Activated CD4-positive, alpha-beta T cell treated with anti-CD3 and anti-CD28 coated beads for 36 hours (primary cell): ENCODE measurements around the gene SHOC1. TPM values are rescaled to one million over a fixed set of nuclear protein-coding genes. Genes with fewer than 3 reads are reported as not detected.
"Not testable (repeated sequence)": the region's sequence is repeated elsewhere in the genome, so short reads cannot be mapped to it uniquely, and the experiment has no call there.

Experiments used
- ATAC-seq: fragments of 200-7000 bp; cut with Tn5 transposase; one replicate; pipeline ENCODE4 v1.10.0; 2021; ENCODE audit warnings: mild to moderate bottlenecking, moderate library complexity
- CTCF ChIA-PET: fragments of 350-600 bp; sonication (Branson Sonifier 250); formaldehyde crosslinking; loops from one replicate; lab custom pipeline; 2021; ENCODE audit warnings: antibody characterized with exemption; lab: Charles Lee
- POLR2A ChIA-PET: fragments of 350-600 bp; sonication (Branson Sonifier 250); formaldehyde crosslinking; loops from one replicate; lab custom pipeline; 2021; ENCODE audit warnings: antibody characterized with exemption, inconsistent platforms; lab: Charles Lee
- DNase-seq: peaks from one replicate; pipeline ENCODE4 v3.0.0-alpha.2; 2020
- H3K27ac Mint-ChIP-seq: one replicate; pipeline ENCODE4 v1.8.0; 2021; ENCODE audit warnings: mixed read lengths
- H3K27me3 Mint-ChIP-seq: one replicate; pipeline ENCODE4 v1.8.0; 2021; ENCODE audit warnings: mixed read lengths
- H3K36me3 Mint-ChIP-seq: one replicate; pipeline ENCODE4 v1.8.0; 2021; ENCODE audit warnings: low read depth, mixed read lengths
- H3K4me1 Mint-ChIP-seq: one replicate; pipeline ENCODE4 v1.8.0; 2021; ENCODE audit warnings: mixed read lengths
- H3K4me3 Mint-ChIP-seq: one replicate; pipeline ENCODE4 v1.8.0; 2021; ENCODE audit warnings: mild to moderate bottlenecking, moderate library complexity, mixed read lengths
- H3K9me3 Mint-ChIP-seq: one replicate; pipeline ENCODE4 v1.8.0; 2021; ENCODE audit warnings: low read depth, mixed read lengths
- intact Hi-C, 2 experiments: fragments of 100-400 bp; cut with DNase I in 1 of 2; cut with micrococcal nuclease in 1 of 2; formaldehyde crosslinking; loops; one replicate each; pipeline versions ENCODE4 v1.14.2 to v1.15.1; 2022 to 2024; cut with DNase I, micrococcal nuclease
- total RNA-seq, 2 experiments: library from RNA; stranded (reverse); gene quantifications; one replicate each; pipeline ENCODE4 v1.2.3, GENCODE V29; 2021

The SHOC1 gene
- total RNA-seq, 2 experiments from 2014 or later = not detected

GRCh38 chr9:111804636-111805035 lies 9.9 kb upstream of the SHOC1 start:
- ChIA-PET CTCF (interaction anchor here (1.0 kb wide), 1 partner anchor 270 kb away, joined by 3 read pairs; no protein-coding TSS in a partner anchor), POLR2A (interaction anchor here (0.8 kb wide), 1 partner anchor 111 kb away, joined by 3 read pairs; no protein-coding TSS in a partner anchor)
- ATAC-seq (no peak), DNase-seq (no peak)
- Mint-ChIP-seq H3K27ac (no peak overlapping the region), H3K4me3 (no peak overlapping the region), H3K4me1 (peaks cover 30% of the 10 kb centered on the region), H3K9me3 (no peaks in the 10 kb centered on the region), H3K27me3 (no peaks in the 10 kb centered on the region), H3K36me3 (no peaks in the 10 kb centered on the region)
- intact Hi-C loops = loop anchor here (1.0 to 10.0 kb wide), 2 partner anchors 93 to 110 kb away; no protein-coding TSS in a partner anchor

GRCh38 chr9:111803924-111804323 lies 9.2 kb upstream of the SHOC1 start:
- H3K27ac Mint-ChIP-seq = peak overlapping the region; percentile 69
- H3K4me3 Mint-ChIP-seq = peak overlapping the region; percentile 4
- H3K36me3 Mint-ChIP-seq = no peaks in the 10 kb centered on the region
- intact Hi-C loops = loop anchor here (1.0 to 10.0 kb wide), 2 partner anchors 93 to 111 kb away; no protein-coding TSS in a partner anchor
- ATAC-seq = peak; percentile 86
- ChIA-PET CTCF (interaction anchor here (1.0 kb wide), 1 partner anchor 271 kb away, joined by 3 read pairs; no protein-coding TSS in a partner anchor), POLR2A (interaction anchor here (0.8 kb wide), 1 partner anchor 112 kb away, joined by 3 read pairs; no protein-coding TSS in a partner anchor)
- DNase-seq = peak; percentile 51
- H3K4me1 Mint-ChIP-seq = peaks cover 30% of the 10 kb centered on the region
- no peaks in the 10 kb centered on the region for H3K9me3 Mint-ChIP-seq
- no peaks in the 10 kb centered on the region for H3K27me3 Mint-ChIP-seq

DNA sequence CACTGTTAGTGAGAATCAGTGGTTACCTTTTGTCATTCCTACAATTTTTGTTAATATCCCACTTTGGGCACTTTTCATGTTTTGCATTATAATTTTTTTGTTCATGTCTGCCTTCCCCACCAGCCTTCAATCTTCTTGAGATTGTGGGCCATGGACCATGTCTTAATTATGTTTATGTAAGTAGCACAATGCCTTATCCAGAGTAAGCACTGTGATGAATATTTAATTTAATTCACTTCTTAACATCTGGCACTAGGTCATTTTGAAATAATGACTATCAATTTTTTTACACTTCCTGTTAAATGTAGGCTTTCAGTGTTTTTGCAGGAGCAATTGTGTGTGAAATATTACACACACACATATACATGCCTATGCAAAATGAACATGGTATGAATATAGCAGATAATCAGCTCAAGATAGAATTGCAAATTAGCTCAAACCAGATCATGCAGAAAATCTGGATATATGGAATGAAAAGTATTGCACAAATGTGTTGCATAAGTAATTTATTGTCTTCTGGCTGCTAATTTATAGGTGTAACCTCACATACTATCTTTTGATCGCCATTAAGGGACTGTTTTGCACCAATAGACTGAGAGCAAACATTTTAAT lies 5.3 kb upstream of the SHOC1 start:
- no peaks in the 10 kb centered on the region for H3K9me3 Mint-ChIP-seq

DNA sequence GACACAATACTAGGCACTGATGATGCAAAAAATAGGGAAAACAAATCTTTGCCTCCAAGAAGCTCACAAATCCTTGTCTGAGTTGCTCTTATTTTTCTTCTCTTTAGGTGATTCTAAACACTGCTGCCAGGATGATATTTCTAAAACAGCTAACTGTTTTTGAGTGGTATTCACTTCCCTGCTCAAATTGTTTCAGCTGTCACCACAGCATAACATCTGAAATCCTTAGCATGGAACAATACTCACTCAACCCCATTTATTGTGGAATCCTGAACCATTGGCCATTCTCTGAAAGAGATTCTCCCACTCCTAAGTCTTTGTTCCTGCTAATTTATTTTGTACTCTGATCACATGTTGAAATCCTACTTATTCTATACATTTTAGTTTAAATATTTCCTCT lies 4.8 kb upstream of the SHOC1 start:
- Mint-ChIP-seq H3K36me3 (no peaks in the 10 kb centered on the region), H3K27me3 (no peaks in the 10 kb centered on the region), H3K4me1 (peaks cover 11% of the 10 kb centered on the region), H3K9me3 (no peaks in the 10 kb centered on the region), H3K4me3 (no peak overlapping the region), H3K27ac (no peak overlapping the region)
- no peak for ATAC-seq
- CTCF ChIA-PET = no interaction called here
- DNase-seq = no peak
- POLR2A ChIA-PET = no interaction called here
- intact Hi-C loops = no loop called here

More for the DNA sequence above, 5.3 kb upstream of the SHOC1 start:
- intact Hi-C loops = loop anchor here in 1 of 2 experiments (10.0 kb wide), 1 partner anchor 115 kb away; no protein-coding TSS in a partner anchor
- POLR2A ChIA-PET = no interaction called here
- Mint-ChIP-seq H3K36me3 (no peaks in the 10 kb centered on the region), H3K4me3 (no peak overlapping the region), H3K27me3 (no peaks in the 10 kb centered on the region), H3K4me1 (peaks cover 16% of the 10 kb centered on the region), H3K27ac (no peak overlapping the region)
- DNase-seq = no peak
- no peak for ATAC-seq
- CTCF ChIA-PET = no interaction called here

DNA sequence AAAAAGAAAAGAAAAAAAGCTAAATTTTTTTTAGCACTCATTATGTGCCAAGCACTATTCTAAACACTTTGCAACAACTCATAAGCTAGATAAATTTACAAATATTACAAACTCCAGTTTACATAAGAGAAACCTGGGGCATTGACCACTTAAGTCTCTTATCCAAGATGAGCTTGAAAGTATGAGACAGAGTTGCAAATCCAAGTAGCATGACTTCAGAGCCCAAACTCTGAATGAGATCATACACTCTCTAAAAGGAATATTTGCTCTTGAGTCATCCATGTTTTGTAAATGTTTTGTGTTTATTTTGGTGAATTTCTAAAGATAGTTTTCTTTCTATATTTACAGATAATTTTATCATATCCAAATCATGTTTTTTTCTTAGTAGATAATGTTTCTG lies 4.0 kb upstream of the SHOC1 start:
- DNase-seq (no peak), ATAC-seq (no peak)
- Mint-ChIP-seq H3K27ac (no peak overlapping the region), H3K4me1 (peaks cover 3% of the 10 kb centered on the region), H3K9me3 (no peaks in the 10 kb centered on the region), H3K36me3 (no peaks in the 10 kb centered on the region), H3K4me3 (no peak overlapping the region), H3K27me3 (no peaks in the 10 kb centered on the region)
- ChIA-PET CTCF (no interaction called here), POLR2A (no interaction called here)
- intact Hi-C loops = no loop called here

- ATAC-seq (no peak), DNase-seq (no peak)
- Mint-ChIP-seq H3K27me3 (no peaks in the 10 kb centered on the region), H3K36me3 (no peaks in the 10 kb centered on the region), H3K4me1 (no peaks in the 10 kb centered on the region), H3K4me3 (no peak overlapping the region), H3K27ac (no peak overlapping the region), H3K9me3 (no peaks in the 10 kb centered on the region)
- ChIA-PET CTCF (no interaction called here), POLR2A (no interaction called here)
- intact Hi-C loops = no loop called here
Measured at GRCh38 chr9:111795557-111795839, 761 bp upstream of the SHOC1 start.

- not testable (repeated sequence) for H3K4me3 Mint-ChIP-seq
Measured at GRCh38 chr9:111791821-111792220, 2.9 kb downstream of the SHOC1 start.

GRCh38 chr9:111789881-111790280 lies 4.9 kb downstream of the SHOC1 start:
- no peaks in the 10 kb centered on the region for H3K27me3 Mint-ChIP-seq
- no peaks in the 10 kb centered on the region for H3K9me3 Mint-ChIP-seq
- POLR2A ChIA-PET = no interaction called here

More at GRCh38 chr9:111791821-111792220, 2.9 kb downstream of the SHOC1 start:
- H3K27ac Mint-ChIP-seq, CTCF ChIA-PET, H3K36me3 Mint-ChIP-seq, POLR2A ChIA-PET, H3K9me3 Mint-ChIP-seq, H3K27me3 Mint-ChIP-seq, DNase-seq, H3K4me1 Mint-ChIP-seq, ATAC-seq, intact Hi-C loops: not testable (repeated sequence)

DNA sequence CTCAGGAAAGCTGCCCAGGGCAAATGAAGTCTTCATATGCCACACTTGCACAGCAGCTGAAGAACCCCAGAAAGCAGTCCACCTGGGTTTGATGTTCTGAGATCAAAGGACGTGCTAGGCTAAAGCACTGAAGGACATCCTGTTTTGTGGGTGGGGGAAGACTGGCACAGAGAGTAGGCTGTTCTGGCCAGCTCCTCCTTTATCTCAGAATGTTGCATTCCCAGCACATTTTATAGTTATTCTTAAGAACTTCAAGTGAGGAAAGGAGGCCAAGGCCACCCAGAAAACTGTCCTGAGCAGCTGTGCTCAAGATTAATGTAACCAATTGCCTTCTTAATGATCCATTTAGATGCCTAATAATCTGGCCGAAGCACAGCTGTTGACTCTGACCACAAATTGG lies 10.9 kb downstream of the SHOC1 start:
- ChIA-PET POLR2A (no interaction called here), CTCF (interaction anchor here (0.9 to 1.4 kb wide), 2 partner anchors 12 to 291 kb away, joined by 4 to 7 read pairs; no protein-coding TSS in a partner anchor)
- no peaks in the 10 kb centered on the region for H3K4me1 Mint-ChIP-seq
- no peaks in the 10 kb centered on the region for H3K9me3 Mint-ChIP-seq
- no peak overlapping the region for H3K4me3 Mint-ChIP-seq
- no peaks in the 10 kb centered on the region for H3K36me3 Mint-ChIP-seq
- intact Hi-C loops = no loop called here
- no peak overlapping the region for H3K27ac Mint-ChIP-seq
- no peaks in the 10 kb centered on the region for H3K27me3 Mint-ChIP-seq
- no peak for DNase-seq
- ATAC-seq = no peak

More at GRCh38 chr9:111789881-111790280, 4.9 kb downstream of the SHOC1 start:
- intact Hi-C loops = no loop called here
- DNase-seq = no peak
- no peaks in the 10 kb centered on the region for H3K36me3 Mint-ChIP-seq
- ATAC-seq = no peak
- H3K4me1 Mint-ChIP-seq = no peaks in the 10 kb centered on the region
- H3K4me3 Mint-ChIP-seq = no peak overlapping the region
- H3K27ac Mint-ChIP-seq = no peak overlapping the region
- CTCF ChIA-PET = no interaction called here

GRCh38 chr9:111783424-111783823 lies 11.3 kb downstream of the SHOC1 start:
- no peaks in the 10 kb centered on the region for H3K36me3 Mint-ChIP-seq
- no peaks in the 10 kb centered on the region for H3K9me3 Mint-ChIP-seq
- no peak overlapping the region for H3K27ac Mint-ChIP-seq
- no peaks in the 10 kb centered on the region for H3K4me1 Mint-ChIP-seq
- CTCF ChIA-PET = interaction anchor here (0.8 to 0.9 kb wide), 2 partner anchors 11 to 292 kb away, joined by 3 to 4 read pairs; no protein-coding TSS in a partner anchor
- H3K4me3 Mint-ChIP-seq = no peak overlapping the region
- H3K27me3 Mint-ChIP-seq = no peaks in the 10 kb centered on the region
- no peak for DNase-seq
- no peak for ATAC-seq
- POLR2A ChIA-PET = no interaction called here
- intact Hi-C loops = no loop called here

- peaks cover 11% of the 10 kb centered on the region for H3K9me3 Mint-ChIP-seq
- H3K4me3 Mint-ChIP-seq = no peak overlapping the region
- ChIA-PET POLR2A (no interaction called here), CTCF (interaction anchor here (1.0 to 2.5 kb wide), 3 partner anchors 10 to 309 kb away, joined by 3 to 7 read pairs (median 5); no protein-coding TSS in a partner anchor)
- peaks cover 10% of the 10 kb centered on the region for H3K36me3 Mint-ChIP-seq
- intact Hi-C loops = no loop called here
- ATAC-seq (no peak), DNase-seq (no peak)
- no peak overlapping the region for H3K27ac Mint-ChIP-seq
- peaks cover 3% of the 10 kb centered on the region for H3K4me1 Mint-ChIP-seq
- H3K27me3 Mint-ChIP-seq = no peaks in the 10 kb centered on the region
Measured at GRCh38 chr9:111766066-111766465, 28.7 kb downstream of the SHOC1 start.

DNA sequence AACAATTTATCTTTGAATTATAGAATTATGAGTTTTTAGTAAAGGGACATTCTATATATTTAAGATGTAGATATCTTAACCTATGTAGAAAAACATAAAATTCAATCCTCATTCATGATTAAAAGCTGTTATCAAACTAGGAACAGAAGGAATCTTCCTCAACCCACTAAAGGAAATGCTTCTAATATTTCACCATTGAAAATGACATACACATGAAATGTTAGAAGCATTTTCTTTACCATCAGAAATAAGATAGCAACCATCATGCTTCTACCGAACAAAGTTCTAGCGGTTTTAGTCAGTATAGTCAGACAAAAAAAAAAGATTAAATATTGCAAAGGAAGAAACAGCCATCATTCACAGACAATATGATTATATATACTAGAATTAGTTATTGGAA lies 32.2 kb downstream of the SHOC1 start:
- intact Hi-C loops = loop anchor here in 1 of 2 experiments (5.0 kb wide), 1 partner anchor 600 kb away; no protein-coding TSS in a partner anchor
- DNase-seq (no peak), ATAC-seq (no peak)
- H3K36me3 Mint-ChIP-seq = peaks cover 10% of the 10 kb centered on the region
- H3K27ac Mint-ChIP-seq = no peak overlapping the region
- peaks cover 4% of the 10 kb centered on the region for H3K4me1 Mint-ChIP-seq
- CTCF ChIA-PET = interaction anchor here (1.0 to 7.7 kb wide), 5 partner anchors 11 to 598 kb away, joined by 3 to 107 read pairs (median 3); no protein-coding TSS in a partner anchor
- peaks cover 11% of the 10 kb centered on the region for H3K9me3 Mint-ChIP-seq
- no peaks in the 10 kb centered on the region for H3K27me3 Mint-ChIP-seq
- POLR2A ChIA-PET = no interaction called here
- no peak overlapping the region for H3K4me3 Mint-ChIP-seq
